Loucy (cell line): ENCODE measurements around the gene ACAP2.

Experiments
- EZH2phosphoT487 ChIP-seq: fragments of 200-600 bp; IDR thresholded peaks from 2 replicates; pipeline ENCODE4 v1.6.1; 2018; ENCODE audit warnings: antibody characterized with exemption, mild to moderate bottlenecking, moderate library complexity, borderline replicate concordance
- TF ChIP-seq, protein P1 (sequence below): fragments of 200-600 bp; sonication (generic); conservative IDR thresholded peaks from 2 replicates; pipeline ENCODE4 v1.5.1; 2014; ENCODE audit warnings: mild to moderate bottlenecking, antibody characterized with exemption, low read length

DNA sequence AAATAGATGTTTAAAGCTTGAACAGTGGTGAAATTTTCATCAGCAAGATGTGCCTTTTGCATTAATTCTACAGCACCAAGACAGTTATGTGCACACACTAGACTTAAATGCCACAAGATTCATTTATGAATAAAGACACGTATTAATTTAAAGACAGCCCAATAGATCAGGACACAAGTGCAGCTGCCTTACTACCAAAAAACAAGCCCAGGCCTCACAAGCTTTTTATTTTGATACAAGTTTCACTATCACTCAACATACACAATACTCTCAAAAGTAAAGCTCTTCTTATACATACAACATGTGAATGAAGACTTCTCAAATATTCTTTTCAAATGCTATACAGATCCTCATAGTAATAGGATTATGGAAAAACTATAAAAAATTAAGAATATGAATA is 2.4 kb downstream of the ACAP2 start:
- TF ChIP-seq, protein P1, sequence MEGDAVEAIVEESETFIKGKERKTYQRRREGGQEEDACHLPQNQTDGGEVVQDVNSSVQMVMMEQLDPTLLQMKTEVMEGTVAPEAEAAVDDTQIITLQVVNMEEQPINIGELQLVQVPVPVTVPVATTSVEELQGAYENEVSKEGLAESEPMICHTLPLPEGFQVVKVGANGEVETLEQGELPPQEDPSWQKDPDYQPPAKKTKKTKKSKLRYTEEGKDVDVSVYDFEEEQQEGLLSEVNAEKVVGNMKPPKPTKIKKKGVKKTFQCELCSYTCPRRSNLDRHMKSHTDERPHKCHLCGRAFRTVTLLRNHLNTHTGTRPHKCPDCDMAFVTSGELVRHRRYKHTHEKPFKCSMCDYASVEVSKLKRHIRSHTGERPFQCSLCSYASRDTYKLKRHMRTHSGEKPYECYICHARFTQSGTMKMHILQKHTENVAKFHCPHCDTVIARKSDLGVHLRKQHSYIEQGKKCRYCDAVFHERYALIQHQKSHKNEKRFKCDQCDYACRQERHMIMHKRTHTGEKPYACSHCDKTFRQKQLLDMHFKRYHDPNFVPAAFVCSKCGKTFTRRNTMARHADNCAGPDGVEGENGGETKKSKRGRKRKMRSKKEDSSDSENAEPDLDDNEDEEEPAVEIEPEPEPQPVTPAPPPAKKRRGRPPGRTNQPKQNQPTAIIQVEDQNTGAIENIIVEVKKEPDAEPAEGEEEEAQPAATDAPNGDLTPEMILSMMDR: no peak
- TF ChIP-seq EZH2phosphoT487: no peak
